DMS53 treated with DMSO at 0.1 percent for 48 hours (cell line): Measurements from ENCODE around the gene MRPS15.

ENCODE experiments used
- DNase-seq: peaks from one replicate; lab custom pipeline; 2025; ENCODE audit not compliant: unreplicated experiment; lab: John Stamatoyannopoulos, UW

The MRPS15 gene

DNA sequence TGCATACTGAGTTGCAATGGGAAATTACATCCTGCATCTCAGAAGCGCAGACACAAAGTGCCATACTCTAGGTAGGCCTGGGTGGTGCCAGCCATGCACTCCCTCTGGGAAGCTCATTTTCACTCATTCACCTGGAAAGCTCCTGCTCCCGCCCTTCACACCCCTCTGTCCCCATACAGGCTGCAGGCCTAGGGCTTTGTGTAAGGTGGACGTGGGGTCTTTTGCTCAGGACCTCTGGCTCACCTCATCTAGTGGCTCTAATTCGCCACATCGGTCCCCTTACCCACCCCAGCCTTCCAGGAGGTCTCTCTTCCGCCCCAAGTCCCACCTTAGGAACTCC is 751 bp downstream of the MRPS15 start:
- no peak for DNase-seq

DNA sequence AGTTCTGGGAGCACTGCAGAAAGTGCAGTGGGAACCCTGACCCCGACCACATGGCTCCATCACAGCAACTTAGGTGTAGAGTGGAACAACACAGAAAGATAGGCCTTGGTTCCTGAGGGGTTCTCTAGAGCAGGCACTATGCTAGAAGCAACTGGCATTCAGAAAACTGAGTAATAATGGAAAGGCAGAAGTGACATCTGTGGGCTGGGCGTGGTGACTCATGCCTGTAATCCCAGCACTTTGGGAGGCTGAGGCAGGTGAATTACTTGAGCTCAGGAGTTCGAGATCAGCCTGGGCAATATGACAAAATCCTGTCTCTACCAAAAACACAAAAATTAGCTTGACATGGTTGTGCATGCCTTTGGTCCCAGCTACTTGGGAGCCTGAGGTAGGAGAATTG is 5.3 kb downstream of the MRPS15 start:
- DNase-seq, result no peak

DNA sequence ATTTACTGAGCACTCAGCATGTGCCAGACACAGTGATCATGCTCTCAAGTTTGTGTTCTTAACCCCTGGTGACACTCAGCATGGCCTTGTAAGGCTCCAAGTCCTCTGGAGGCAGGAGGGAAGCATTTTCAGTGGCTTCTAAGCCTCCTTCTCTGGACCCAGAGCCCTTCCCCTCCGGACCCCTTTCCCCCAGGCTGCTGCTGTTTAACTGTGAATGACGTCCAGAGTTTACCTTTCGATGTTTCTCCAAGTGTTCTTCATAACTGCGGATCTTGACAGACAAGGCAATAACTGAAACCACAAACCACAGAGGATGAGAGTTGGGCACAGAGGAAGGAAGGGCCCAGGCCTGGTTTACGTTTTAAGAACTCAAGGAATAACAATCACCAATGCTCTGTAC is 6.5 kb downstream of the MRPS15 start:
- no peak for DNase-seq

DNA sequence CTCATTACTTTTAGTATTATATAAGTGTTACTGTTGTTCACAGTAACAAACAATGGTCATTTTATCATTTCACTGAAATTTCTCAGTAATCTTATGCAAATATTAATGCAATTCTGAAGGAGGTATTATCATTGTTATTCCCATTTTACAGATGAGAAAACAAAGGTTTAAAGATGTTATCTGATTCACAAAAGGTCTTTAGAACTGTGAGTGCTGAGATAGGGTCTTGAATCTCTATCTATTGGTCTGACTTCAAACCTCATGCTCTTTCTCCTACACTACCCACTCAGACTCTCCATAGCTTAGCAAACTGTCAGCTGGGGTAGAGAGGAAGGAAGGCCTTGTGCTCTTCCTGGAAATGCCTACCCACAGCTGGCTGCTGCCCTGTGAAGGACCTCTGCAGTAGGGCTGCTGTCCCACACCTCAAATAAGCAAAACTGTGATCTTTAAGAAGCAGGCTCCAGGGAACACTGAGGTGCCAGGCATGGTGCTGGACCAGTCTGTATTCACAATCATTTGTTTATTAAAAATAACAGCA is 7.7 kb downstream of the MRPS15 start:
- no peak for DNase-seq

DNA sequence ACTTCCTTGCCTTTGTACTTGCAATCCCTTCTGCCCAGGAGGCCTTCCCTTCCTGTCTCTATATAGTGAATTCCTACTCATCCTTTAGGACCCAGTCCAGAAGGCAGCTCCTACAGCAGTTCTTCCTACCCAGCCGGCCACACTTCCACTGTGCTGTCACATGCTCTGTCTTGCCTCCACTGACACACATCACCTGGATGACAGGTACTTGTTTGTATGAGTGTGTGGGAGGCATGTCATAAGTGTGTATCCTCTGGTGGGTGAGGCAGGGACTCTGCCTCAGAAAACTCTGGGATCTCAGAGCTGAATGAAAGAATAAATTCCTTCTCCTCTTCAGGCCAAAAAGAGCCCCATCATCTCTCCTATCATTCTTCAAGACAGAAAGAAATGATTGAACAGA is 8.8 kb downstream of the MRPS15 start:
- DNase-seq, result no peak

DNA sequence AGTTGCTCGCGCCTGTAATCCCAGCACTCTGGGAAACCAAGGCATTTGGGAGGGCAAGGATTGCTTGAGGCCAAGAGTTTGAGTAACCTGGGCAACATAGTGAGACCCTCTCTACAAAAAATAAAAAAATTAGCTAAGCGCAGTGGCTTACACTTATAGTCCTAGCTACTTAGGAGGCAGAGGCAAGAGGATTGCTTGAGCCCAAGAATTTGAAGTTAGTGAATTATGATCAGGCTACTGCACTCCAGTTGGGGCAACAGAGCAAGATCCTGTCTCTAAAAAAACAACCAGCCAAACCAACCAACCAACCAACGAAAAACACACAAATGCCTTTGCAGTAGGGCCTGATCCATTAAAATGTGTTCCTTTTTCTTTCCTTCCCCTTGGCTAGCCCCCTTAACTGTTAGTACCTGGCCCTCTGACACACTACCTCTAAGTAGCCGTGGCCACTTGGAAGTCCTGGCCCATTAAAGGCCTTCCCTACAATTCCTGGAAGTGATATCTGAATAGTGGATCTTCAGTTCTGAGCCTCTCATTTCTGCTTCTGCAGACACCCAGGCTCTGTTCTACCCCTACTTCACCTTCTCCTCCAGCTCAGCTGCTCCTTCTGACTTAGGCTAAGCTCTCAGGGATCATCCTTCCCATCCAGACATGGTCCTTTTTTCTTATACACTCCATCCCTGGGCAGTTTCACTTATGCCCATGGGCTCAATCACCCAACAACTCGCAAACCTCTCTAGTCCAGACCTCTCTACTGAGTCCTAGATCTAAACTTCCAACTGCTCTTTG is 10.4 kb downstream of the MRPS15 start:
- no peak for DNase-seq

DNA sequence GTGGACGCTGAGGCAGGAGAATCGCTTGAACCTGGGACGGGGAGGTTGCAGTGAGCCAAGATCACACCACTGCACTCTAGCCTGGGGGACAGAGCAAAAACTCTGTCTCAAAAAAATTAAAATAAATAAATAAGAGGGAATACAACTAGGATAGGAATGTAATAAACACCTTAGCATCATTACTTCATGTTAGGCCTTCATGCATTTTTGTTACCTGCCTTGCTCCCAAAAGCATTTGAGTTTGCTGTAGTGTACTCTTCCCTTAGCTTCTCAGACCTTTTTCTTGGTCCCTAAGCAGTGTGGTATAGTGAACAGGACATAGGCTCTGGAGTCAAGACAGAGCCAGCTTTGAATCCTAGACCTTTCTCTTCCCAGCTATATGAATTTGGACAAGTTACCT is 11.1 kb downstream of the MRPS15 start:
- no peak for DNase-seq

DNA sequence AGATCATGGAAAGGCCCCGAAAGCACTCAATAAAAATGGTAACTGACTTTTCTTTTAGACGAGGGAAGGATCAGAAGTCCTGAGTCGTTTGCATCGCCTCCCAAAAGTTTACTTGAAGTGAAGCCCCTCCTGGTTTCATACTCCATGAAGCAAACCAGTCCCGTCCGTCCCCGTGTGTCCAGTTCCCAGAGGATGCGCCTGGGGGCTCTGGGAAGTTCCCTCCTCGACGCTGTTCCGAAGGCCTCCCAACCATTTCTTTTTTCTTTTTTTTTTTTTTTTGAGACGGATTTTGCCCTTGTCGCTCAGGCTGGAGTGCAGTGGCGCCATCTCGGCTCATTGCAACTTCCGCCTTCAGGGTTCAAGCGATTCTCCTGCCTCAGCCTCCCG is 13.3 kb downstream of the MRPS15 start:
- DNase-seq, result no peak

DNA sequence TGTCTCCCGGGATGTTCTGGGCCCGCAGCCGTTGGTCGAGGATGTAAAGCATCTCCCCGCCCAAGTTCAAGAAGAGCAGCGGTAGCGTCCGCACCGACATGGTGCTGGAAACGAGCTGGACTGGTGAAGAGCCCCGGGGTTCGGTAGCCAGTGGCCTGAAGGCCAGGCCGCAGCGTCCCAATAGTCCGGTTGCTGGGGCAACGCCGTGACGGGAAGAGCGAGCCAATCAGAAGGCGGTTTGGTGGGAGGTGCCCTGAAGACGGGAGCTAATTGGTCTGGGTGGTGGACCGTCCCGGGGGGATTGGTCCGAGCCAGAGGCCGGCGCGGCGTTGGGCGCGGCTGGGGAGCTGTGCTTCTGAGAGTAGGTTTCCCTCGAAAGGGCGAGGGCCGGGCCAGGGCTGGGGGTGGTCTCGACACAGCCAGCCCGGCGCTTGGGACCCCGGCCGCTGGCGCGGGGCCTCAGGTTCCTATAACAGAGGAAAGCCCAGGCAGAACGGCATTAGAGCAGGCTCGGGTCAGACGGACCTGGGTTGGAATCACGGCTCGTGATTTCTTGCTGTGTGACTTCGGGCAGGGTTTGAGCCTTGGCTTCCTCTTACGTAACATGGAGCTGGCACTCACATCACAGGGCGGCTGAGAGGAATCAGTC is 13.8 kb downstream of the MRPS15 start, which contains the start of gene OSCP1:
Gene OSCP1 (minus strand): TSS at position 182 of the 649 bp plus-strand sequence. CDS start 82 bp downstream, at position 100.
- DNase-seq, result peak; percentile 93

DNA sequence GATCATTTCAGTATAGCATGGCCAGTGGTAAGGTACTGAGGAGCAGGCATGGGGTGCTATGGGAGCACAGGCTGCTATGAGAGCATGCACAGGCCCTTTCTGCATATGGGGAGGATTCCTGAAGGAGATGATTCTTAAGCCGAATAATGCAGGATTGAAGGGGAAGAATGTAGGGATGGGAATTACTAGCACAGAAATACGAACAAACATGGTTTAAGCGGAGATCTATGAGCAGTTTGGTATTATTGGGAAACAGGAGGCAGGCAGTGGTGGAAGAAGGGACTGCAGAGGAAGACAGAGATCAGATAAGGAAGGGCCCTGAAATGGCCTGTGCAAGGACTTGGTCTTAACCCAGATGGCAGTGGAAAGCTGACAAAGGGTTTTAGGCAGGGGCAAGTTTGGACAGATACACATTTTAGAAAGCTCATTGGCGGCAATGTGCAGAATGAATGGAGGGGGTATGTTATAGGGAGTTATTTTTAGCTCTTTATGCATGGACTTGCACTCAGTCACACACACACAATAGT is 15.6 kb downstream of the MRPS15 start:
- DNase-seq, result no peak

DNA sequence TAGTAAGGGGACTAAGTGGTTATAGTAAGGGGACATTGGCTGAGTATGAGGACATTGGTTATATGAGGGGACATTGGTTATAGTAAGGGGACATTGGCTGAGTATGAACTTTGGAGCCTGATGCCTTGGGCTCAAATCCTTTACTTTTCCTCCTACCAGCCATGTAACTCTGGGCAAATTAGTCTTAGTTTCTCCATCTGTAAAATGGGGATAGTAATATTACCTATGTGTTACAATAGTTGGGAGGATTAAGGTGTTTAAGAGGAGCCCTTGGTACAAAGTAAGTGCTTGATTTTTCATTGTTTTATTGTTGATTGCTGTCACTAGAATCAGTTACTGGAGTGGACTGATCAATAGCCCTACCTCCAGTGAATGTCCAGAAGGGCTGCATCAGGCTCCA is 16.7 kb downstream of the MRPS15 start:
- no peak for DNase-seq

DNA sequence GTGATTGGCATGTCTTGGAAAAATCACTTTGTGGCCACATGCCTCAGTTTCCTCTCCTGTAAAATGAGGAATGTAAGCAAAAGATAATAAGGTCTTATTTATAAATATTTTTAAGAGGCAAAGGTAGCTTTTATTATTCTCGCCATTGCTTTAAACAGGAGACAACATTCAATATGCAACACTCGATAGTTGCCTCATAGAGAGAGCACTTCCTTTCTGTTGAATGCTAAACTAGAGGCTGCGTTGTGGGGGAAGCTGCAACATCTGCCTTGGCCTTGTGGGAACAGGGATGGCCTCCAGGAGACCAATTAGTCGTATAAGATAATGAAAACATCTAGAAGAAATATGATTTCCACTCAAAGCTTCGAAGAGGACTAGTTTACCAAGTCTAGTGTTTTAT is 17.4 kb downstream of the MRPS15 start:
- no peak for DNase-seq

DNA sequence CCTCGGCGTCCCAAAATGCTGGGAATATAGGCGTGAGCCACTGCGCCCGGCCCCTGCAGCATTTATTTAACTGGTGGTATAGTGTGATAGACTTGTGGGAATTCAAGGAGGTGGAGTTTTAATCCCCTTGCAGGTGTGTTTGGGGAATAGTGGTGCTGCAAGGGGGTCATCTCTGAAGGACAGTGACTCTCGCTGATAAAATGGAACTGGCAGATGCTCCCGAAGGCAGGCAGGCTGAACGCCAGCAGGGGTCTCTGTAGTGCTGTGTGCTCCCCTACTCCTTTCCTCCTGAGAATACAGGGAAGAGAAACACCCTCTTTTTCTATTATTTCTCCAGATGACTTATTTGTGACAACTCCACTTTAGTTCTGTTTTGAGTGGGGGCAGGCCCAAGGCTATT is 17.9 kb downstream of the MRPS15 start:
- DNase-seq, result no peak

DNA sequence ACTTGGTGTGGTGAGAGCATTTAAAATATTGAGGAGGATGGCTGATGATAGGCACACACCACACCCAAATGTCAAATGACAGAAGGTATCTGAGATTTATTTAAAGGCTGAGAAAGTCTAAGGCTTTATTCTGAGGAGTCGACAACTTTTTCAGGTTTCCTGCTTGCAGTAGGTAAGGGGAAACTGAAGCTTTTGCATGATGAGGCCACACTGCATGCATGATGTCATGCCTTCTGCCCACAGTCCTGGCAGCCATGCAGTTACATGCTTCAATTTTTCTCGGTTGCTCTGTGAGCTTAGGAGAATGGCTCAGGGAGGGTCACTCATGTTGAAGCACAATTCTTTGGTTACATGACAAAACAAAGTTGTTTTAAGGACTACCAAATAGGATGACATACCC is 20.9 kb downstream of the MRPS15 start:
- DNase-seq, result no peak

DNA sequence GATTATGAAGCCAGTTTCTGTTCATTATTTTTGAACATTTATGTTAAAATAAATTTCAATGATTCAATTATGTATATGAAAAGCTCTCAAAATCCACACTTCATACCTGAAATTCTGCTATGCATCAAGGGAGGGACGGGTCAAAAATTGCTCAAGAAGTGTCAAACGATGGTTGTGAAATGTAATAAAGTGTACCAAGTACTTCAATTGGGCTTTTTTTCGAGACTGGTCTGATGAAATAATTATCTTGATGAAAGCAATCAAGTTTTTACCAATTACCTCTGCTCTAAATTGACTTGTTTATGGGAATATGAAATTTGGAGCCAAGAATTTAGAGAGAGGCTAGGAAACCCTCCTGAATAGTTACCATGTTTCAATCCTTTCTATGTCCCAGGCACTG is 21.8 kb downstream of the MRPS15 start:
- no peak for DNase-seq

DNA sequence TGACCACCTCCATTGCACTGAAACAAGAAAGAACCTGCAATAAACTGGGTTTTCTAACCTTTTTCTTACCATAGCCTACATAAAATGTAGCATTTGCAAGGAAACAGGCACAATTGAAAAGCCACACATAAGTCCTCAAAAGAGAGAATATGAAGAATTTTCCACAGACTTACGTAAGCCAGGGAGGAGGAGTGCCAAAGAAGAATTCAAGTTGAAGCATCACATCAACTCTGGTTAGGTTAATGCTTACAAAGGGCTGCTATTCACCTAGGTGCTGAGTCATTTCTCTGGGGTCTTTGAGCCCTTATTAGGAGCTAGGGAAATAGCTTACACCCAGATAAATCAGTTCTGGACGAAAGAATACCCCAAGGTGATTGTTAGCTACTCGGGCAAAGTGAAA is 23.5 kb downstream of the MRPS15 start:
- DNase-seq, result no peak

DNA sequence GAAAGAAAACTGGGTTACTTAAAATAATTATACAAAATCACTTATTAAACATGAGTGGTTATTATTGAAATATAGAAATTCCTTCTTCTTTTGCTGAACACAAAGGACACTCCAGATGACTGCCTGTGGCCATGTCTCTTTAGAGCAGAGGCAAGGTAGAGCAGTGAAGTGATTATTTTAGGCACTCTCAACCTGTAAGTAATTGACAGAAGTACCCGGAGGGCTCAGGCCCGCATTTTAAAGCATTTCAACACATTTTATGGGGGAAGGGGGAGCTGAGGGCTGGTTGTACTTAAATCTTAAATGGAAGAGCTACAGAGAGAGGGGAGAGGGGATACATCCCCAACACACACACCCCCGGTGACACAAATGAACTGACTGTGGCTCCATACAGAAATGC is 24.1 kb downstream of the MRPS15 start:
- DNase-seq, result no peak

DNA sequence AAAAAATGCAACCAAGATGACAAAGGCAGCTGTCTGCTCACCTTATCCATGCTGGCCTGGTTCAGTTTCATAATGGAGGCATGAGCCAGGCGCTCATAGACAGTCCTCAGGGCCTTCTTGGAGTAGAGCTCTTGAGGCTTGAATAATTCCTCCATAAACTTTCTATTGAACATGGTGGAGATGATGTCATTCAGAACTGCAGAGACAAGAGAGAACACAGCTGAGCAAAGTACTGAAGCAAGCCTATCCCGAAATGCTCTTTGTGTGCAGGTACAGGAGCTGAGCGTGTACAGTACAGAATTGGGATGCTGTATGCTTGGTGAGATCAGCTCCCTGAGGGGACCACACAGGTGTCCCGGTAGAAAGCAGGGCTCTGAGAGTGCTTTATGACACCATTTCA is 25.5 kb downstream of the MRPS15 start:
- DNase-seq, result no peak

DNA sequence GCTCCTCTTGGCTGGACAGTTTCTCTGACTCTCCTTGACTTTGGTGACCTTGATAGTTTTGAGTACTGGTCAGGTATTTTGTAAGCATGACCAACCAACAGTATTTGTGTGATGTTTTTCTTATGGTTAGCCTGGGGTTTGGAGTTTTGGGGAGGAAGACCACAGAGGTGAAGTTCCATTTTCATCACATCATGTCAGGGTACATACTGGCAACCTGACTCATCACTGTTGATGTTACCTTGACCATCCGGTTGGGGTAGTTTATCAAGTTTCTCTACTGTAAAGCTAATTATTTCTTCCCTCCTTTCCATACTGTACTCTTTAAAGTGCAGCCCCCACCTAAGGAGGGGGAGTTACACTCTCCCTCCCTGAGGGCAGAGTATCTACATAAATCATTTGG is 27.4 kb downstream of the MRPS15 start:
- peak; percentile 73 for DNase-seq

DNA sequence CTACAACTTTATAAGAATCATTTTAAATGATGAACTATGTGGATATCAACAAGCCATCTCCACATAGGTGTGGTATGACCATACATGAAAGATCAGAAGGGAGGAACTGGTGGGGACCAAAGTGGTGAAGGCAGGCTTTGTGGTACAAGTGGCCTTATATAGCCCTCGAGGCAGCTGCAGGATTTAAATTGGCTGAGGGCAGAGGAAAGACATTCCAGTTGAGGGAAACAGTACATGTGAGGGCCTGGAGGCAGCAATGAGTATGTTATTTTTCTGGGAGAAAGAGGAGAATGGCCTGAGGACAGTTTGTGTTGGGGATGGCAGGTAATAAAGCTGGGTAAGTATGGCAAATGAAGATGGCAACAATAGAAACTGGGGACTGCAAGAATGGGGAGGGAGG is 31.1 kb downstream of the MRPS15 start:
- no peak for DNase-seq

DNA sequence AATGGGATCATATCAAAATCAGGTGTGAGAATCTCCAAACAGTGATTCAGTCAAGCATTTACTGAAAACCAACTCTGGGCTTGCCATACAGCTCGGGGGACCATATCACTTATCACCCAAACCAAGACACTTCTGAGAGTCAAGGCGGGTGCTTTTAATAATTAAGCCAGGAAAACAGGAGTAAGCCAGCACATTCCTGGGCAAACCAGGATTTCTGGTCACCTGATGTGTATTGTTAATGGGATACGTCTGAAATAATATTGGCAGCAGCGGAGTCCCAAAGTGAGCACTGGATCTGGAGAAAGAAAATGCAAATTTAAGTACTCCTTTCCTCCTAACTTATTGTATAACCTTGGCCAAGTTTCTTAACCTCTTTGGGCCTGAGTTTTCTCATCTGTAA is 31.6 kb downstream of the MRPS15 start:
- DNase-seq, result no peak

DNA sequence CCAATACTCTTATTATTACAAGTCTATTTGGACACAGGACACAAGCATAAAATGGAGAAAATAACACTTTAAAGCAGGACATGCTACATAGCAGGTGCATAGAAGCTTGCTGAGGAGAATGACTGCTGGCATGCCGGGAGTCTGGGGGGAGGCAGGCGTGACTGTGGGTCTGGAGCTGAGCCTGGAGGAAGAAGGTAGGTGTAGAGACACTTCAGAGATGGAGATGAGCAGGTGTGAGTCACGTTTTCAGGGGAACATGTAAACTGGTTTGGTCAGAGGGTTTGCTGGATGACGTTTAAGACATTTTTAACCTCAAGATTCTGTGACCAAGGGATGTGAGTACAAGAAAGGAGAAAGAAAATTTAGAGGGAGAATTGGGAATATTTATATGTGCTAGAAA is 38.4 kb downstream of the MRPS15 start:
- peak; percentile 56 for DNase-seq
